ENCODE data around the gene LMCD1.

LMCD1 gene

GRCh38 chr3:8596321-8597218 lies 94.9 kb downstream of the LMCD1 start:
- no peak for DNase-seq

GRCh38 chr3:8597219-8597853 lies 95.7 kb downstream of the LMCD1 start:
- no peak for DNase-seq

- DNase-seq = no peak
Measured at GRCh38 chr3:8599146-8599545, 97.5 kb downstream of the LMCD1 start.

GRCh38 chr3:8600457-8600856 lies 98.8 kb downstream of the LMCD1 start:
- DNase-seq = no peak

- DNase-seq = no peak
Measured at GRCh38 chr3:8603115-8603710, 101.6 kb downstream of the LMCD1 start.

- no peak for DNase-seq
Measured at GRCh38 chr3:8604006-8604405, 102.4 kb downstream of the LMCD1 start.

GRCh38 chr3:8604988-8605387 lies 103.4 kb downstream of the LMCD1 start:
- DNase-seq = no peak

GRCh38 chr3:8606701-8607231 lies 105.1 kb downstream of the LMCD1 start:
- no peak for DNase-seq

GRCh38 chr3:8607234-8608040 lies 105.8 kb downstream of the LMCD1 start:
- no peak for DNase-seq

GRCh38 chr3:8608041-8608790 lies 106.6 kb downstream of the LMCD1 start:
- DNase-seq = no peak

- no peak for DNase-seq
Measured at GRCh38 chr3:8608791-8609467, 107.3 kb downstream of the LMCD1 start.

GRCh38 chr3:8610951-8611350 lies 109.3 kb downstream of the LMCD1 start:
- DNase-seq = no peak

- no peak for DNase-seq
Measured at GRCh38 chr3:8617921-8618320, 116.3 kb downstream of the LMCD1 start.

- no peak for DNase-seq
Measured at GRCh38 chr3:8618950-8619349, 117.3 kb downstream of the LMCD1 start.

GRCh38 chr3:8619548-8619947 lies 117.9 kb downstream of the LMCD1 start:
- DNase-seq = no peak

GRCh38 chr3:8621141-8621540 lies 119.5 kb downstream of the LMCD1 start:
- DNase-seq = no peak

GRCh38 chr3:8621872-8622271 lies 120.2 kb downstream of the LMCD1 start:
- no peak for DNase-seq

GRCh38 chr3:8622873-8623691 lies 121.5 kb downstream of the LMCD1 start:
- no peak for DNase-seq

- DNase-seq = no peak
Measured at GRCh38 chr3:8623741-8624140, 122.1 kb downstream of the LMCD1 start.

Measured in activated gamma-delta T cell treated with Interleukin-2 at 50 U/mL for 16 hours (primary cell).